GM12874 (cell line): ENCODE measurements around the gene LHFPL6.

Source experiments
- TF ChIP-seq, protein P1 (sequence below): IDR thresholded peaks from 2 replicates; pipeline ENCODE4 v1.5.1; 2011; ENCODE audit warnings: low read depth, mild to moderate bottlenecking, control low read depth, low read length, moderate library complexity; ENCODE audit not compliant: insufficient read depth

Gene LHFPL6

DNA sequence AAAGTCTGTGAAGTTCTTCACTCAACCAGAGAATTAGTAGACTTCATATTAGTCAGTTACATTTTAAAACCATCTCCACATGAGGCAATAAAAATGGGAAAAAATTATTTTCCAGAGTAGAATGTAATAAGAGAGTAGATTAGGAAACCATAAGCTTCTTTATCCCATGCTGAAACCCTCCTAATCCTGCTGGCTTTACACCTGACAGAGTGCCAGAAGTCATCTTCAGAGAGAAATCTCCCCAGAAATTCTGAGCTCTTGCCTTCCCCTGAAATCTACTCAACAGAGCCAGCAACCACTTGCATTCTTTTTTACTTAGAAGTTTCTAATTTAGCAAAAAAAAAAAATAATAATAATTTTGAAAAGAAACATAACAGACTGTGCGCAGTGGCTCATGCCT, 284.8 kb downstream of the LHFPL6 start:
- TF ChIP-seq, protein P1, sequence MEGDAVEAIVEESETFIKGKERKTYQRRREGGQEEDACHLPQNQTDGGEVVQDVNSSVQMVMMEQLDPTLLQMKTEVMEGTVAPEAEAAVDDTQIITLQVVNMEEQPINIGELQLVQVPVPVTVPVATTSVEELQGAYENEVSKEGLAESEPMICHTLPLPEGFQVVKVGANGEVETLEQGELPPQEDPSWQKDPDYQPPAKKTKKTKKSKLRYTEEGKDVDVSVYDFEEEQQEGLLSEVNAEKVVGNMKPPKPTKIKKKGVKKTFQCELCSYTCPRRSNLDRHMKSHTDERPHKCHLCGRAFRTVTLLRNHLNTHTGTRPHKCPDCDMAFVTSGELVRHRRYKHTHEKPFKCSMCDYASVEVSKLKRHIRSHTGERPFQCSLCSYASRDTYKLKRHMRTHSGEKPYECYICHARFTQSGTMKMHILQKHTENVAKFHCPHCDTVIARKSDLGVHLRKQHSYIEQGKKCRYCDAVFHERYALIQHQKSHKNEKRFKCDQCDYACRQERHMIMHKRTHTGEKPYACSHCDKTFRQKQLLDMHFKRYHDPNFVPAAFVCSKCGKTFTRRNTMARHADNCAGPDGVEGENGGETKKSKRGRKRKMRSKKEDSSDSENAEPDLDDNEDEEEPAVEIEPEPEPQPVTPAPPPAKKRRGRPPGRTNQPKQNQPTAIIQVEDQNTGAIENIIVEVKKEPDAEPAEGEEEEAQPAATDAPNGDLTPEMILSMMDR = no peak

DNA sequence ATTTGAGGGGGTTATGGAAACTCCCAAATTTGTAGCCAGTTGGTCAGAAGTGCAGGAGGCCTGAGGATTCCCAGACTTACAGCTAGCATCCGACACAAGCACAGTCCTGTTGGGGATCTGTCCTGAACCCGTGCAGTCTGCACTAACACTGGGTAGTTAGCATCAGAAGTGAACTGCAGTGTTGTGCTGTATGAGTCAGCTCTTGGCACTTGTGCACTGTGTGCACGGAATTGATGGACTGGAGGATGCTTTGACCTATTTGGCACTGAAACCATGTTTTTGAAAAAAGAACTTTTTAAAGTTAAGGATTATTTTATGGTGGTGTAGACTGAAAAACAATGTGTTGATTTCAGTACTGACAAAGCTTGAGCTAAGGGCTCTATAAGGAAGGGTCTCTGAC, 285.7 kb downstream of the LHFPL6 start:
- TF ChIP-seq, protein P1 = no peak

DNA sequence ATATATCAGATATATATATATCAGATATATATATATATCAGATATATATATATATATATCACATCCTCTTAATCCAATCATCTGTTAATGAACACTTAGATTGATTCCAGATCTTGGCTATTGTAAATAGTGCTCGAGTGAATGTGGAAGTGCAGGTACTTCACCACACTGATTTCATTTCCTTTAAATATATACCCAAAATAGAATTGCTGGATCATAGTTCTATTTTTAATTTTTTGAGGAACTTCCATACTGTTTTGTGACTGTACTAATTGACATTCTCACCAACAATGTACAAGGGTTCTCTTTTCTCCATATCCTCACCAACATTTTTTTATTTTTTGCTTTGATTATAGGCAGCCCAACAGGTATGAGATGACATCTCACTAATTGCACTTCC, 287.2 kb downstream of the LHFPL6 start:
- TF ChIP-seq, protein P1 = no peak

DNA sequence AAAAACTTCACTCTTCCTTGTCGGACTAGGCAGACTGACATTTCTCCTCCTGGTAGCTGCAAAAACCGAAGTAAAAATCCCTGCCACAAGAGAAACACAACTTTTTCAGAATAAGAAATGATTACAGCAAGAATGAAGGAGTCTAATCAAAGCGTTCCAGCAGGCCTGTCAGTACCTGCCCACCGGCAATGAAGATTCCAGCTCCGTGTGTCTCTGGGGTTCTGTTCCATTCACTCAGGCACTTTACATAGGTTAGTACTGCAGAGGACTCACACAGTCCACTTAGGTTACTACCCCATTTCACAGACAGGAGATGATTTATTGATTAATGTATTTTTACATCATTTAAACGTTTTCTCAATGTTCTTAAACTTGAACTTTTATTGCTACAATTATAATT, 289.3 kb downstream of the LHFPL6 start:
- TF ChIP-seq, protein P1 = no peak

DNA sequence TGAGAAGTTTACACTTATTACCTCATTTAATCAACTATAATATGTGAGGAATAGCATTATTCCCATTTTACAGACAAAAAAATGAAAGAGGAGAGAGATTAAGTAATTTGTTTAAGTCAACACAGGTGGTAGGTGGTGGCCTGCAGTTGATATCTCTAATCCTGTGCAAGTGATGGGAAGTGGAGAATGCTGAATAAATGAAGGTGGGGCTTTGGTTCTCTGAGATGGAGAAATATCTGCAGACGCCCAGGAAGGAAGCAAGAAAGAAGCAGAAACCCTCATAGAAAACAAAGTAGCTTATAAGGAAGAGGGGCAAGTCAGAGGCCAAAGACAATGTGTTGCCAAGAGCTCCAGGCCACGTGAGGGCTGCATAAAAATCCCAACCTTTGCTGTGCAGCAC, 290.4 kb downstream of the LHFPL6 start:
- TF ChIP-seq, protein P1 = no peak

DNA sequence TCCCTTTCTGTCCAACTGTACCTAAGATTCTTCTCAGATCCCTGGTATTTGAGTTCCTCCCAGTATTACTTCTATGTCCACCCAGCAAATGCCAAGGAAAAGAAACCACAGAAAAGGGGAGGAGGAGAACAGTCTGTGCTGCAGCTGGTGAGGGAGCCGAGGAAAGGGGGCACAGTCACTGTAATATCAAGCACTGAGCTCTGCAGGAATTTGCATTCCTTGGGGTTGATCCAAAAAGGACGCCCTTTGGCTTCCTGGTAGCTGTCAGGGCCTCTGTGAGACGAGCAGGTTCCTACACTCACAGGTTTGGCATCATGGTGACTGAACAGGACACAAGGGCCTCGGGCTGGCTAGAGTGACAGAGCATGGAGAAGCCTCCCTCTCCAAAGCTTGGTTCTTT, 291.4 kb downstream of the LHFPL6 start:
- TF ChIP-seq, protein P1 = no peak

DNA sequence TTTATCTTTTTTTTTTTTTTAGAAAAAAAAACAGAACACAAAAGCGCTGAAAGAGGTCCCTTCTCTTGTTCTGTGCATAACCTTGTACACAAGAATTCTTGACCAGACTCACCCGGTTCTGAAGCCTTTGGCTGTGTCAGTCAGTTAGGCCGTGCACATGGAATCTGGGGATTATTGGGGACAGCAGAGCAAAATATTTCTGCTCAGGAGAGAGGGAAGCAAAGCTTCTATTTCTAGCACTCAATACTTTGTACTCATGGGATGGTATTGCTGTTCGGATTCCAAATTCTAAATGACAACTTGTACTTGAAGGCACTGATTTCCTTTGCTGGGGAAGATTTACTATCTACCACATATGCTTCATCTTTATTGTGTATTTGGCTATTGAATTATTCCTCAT, 292.0 kb downstream of the LHFPL6 start:
- TF ChIP-seq, protein P1 = no peak
